Activated naive CD8-positive, alpha-beta T cell treated with anti-CD3 and anti-CD28 coated beads, Interleukin-2, amount 50 U/mL, for 24 hours (primary cell): ENCODE results near the gene TBC1D2.

ENCODE experiments used
- ATAC-seq: fragments of 150-1000 bp; cut with Tn5 transposase; one replicate; pipeline ENCODE4 v1.10.0; 2021
- DNase-seq: peaks from one replicate; pipeline ENCODE4 v3.0.0; 2021
- H3K27ac Mint-ChIP-seq: one replicate; pipeline ENCODE4 v1.8.0; 2021; ENCODE audit warnings: mild to moderate bottlenecking, mixed read lengths
- H3K27me3 Mint-ChIP-seq: one replicate; pipeline ENCODE4 v1.8.0; 2021; ENCODE audit warnings: mixed read lengths
- H3K36me3 Mint-ChIP-seq: one replicate; pipeline ENCODE4 v1.8.0; 2021; ENCODE audit warnings: low read depth, mixed read lengths
- H3K4me1 Mint-ChIP-seq: one replicate; pipeline ENCODE4 v1.8.0; 2021; ENCODE audit warnings: mixed read lengths
- H3K4me3 Mint-ChIP-seq: one replicate; pipeline ENCODE4 v1.8.0; 2021; ENCODE audit warnings: mild to moderate bottlenecking, moderate library complexity, mixed read lengths
- H3K9me3 Mint-ChIP-seq: one replicate; pipeline ENCODE4 v1.8.0; 2021; ENCODE audit warnings: mixed read lengths

The TBC1D2 gene

GRCh38 chr9:98187926-98188325 lies 67.5 kb downstream of the TBC1D2 start:
- Mint-ChIP-seq H3K4me3 (no peak overlapping the region), H3K4me1 (peaks cover 22% of the 10 kb centered on the region), H3K36me3 (no peaks in the 10 kb centered on the region), H3K27ac (no peak overlapping the region), H3K9me3 (no peaks in the 10 kb centered on the region), H3K27me3 (no peaks in the 10 kb centered on the region)
- ATAC-seq, result no peak
- DNase-seq, result no peak

GRCh38 chr9:98186236-98186635 lies 69.2 kb downstream of the TBC1D2 start:
- Mint-ChIP-seq H3K9me3 (no peaks in the 10 kb centered on the region), H3K36me3 (no peaks in the 10 kb centered on the region), H3K4me1 (peaks cover 20% of the 10 kb centered on the region), H3K27ac (no peak overlapping the region), H3K27me3 (no peaks in the 10 kb centered on the region), H3K4me3 (no peak overlapping the region)
- DNase-seq (no peak), ATAC-seq (no peak)

GRCh38 chr9:98185611-98186171 lies 69.8 kb downstream of the TBC1D2 start:
- H3K36me3 Mint-ChIP-seq, result no peaks in the 10 kb centered on the region
- ATAC-seq, result peak; percentile 13
- peaks cover 18% of the 10 kb centered on the region for H3K4me1 Mint-ChIP-seq
- DNase-seq, result no peak
- no peaks in the 10 kb centered on the region for H3K27me3 Mint-ChIP-seq
- no peak overlapping the region for H3K4me3 Mint-ChIP-seq
- H3K9me3 Mint-ChIP-seq, result no peaks in the 10 kb centered on the region
- H3K27ac Mint-ChIP-seq, result no peak overlapping the region

DNA sequence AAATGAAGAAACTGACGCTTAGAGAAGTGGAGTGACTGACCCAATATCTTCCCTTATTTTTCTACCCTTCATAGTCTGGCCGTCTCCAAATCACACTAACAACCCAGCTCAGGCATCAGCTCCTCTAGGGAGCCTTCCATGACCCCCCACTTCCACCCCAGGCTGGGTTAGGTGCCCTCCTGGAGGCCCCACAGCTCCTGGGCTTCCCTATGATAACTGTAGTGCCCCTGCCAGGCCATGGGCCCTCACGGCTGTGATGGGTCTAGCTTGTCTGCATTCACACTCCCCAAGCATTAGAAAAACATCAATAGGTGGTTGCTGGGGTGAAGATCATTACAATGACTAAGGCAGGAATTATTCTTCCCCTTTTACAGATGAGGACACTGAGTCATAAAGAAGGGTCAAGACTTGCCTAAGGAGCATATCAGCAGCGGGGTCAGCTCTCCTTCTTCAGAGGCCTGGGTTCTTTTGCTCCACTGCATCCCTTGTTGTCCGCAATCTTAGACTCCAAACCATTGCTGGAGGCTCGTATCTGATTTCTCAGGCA lies 70.4 kb downstream of the TBC1D2 start:
- ATAC-seq, result no peak
- Mint-ChIP-seq H3K36me3 (no peaks in the 10 kb centered on the region), H3K4me1 (peaks cover 15% of the 10 kb centered on the region), H3K27me3 (no peaks in the 10 kb centered on the region), H3K27ac (no peak overlapping the region), H3K4me3 (no peak overlapping the region), H3K9me3 (no peaks in the 10 kb centered on the region)
- DNase-seq, result no peak

- Mint-ChIP-seq H3K27ac (no peak overlapping the region), H3K9me3 (no peaks in the 10 kb centered on the region), H3K27me3 (no peaks in the 10 kb centered on the region), H3K36me3 (no peaks in the 10 kb centered on the region), H3K4me3 (no peak overlapping the region), H3K4me1 (peaks cover 13% of the 10 kb centered on the region)
- ATAC-seq, result no peak
- DNase-seq, result no peak
Observed at GRCh38 chr9:98184326-98184725, 71.1 kb downstream of the TBC1D2 start.

DNA sequence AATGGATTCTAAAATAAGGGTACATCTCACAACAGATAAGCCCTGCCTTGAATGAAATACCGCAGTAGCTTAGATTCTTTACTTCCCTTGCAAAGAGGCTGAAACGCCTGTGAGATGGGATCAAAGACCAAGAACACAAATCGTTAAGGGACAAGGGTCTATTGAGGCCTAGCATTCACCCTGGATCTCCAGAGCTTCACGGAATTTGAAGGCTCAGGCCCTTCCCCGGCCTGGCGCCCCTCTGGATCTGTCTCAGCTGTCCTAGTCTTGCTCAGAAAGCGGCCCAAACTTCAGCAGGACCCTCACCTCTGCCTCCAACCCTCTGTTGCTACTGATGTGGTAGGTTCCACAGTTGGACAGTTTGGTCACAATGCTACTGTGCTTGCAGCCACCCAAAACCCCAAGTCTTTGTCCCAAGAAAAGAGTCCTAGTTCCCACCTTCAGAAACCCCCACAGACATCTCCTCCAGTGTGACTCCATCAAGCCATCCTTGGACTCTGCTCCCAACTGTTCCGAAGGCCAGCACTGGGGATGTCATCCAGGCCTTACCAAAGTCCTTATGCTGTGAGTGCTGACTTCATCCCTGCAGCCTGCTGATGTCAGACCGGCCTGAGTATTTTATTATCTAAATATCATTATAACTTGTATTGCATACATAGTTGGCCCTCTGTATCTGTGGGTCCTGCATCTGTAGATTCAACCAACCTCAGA lies 72.4 kb downstream of the TBC1D2 start:
- Mint-ChIP-seq H3K9me3 (no peaks in the 10 kb centered on the region), H3K27ac (no peak overlapping the region), H3K4me3 (no peak overlapping the region), H3K36me3 (no peaks in the 10 kb centered on the region), H3K4me1 (peaks cover 7% of the 10 kb centered on the region), H3K27me3 (no peaks in the 10 kb centered on the region)
- DNase-seq (no peak), ATAC-seq (no peak)

DNA sequence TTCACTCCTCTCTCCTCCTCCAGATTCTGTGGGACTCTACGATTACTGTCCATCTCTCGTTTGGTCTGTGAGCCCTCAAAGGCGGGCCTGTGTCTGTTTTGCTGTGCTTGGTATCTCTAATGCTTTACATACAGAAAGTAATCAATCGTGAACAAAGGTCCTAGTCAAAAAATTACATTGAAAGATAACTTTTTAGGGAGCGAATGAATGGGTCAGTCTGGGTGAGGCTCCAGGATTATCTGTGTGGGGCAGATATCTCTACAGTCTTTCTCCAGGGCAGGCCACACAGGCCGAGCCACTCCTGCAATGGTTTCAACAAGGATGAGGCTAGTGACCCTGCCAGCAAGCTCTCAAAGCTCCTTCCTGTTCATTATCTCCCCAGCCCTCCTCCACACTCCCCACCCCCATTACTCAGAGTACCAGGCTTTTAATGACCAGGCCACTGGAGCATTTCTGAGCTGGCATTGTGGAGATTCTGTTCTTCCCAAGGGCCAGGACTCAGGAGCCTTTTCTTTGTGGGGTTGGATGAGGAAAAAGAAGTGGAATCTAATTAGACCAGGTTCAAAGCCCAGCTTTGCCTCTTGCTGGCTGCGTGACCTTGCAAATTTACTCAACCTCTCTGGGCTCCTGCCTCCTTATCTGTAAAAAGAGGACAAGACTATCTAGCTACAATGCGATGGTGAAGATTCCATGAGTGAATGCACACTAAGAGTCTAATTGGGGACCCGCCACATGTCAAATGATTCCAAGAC lies 73.2 kb downstream of the TBC1D2 start:
- Mint-ChIP-seq H3K4me3 (no peak overlapping the region), H3K27me3 (no peaks in the 10 kb centered on the region), H3K36me3 (no peaks in the 10 kb centered on the region), H3K9me3 (no peaks in the 10 kb centered on the region), H3K27ac (no peak overlapping the region), H3K4me1 (peaks cover 7% of the 10 kb centered on the region)
- ATAC-seq, result no peak
- DNase-seq, result no peak

DNA sequence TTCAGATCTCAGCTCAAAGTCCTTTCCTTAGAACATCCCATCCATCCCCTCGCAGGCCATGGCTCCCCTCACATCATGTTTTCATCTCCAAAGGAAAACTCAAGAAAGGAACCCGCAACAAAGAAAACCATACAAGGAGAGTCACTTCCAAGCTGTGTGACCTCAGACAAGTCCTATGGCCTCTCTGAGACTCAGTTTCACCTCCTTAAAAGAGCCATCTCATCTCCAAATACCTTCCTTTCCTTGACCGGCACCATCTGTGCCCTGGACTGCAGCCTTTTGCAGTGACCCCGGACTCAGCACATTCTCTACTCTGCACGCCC lies 73.7 kb downstream of the TBC1D2 start:
- no peak for DNase-seq
- peaks cover 7% of the 10 kb centered on the region for H3K4me1 Mint-ChIP-seq
- ATAC-seq, result no peak
- no peaks in the 10 kb centered on the region for H3K36me3 Mint-ChIP-seq
- no peaks in the 10 kb centered on the region for H3K9me3 Mint-ChIP-seq
- no peak overlapping the region for H3K27ac Mint-ChIP-seq
- H3K27me3 Mint-ChIP-seq, result no peaks in the 10 kb centered on the region
- no peak overlapping the region for H3K4me3 Mint-ChIP-seq

DNA sequence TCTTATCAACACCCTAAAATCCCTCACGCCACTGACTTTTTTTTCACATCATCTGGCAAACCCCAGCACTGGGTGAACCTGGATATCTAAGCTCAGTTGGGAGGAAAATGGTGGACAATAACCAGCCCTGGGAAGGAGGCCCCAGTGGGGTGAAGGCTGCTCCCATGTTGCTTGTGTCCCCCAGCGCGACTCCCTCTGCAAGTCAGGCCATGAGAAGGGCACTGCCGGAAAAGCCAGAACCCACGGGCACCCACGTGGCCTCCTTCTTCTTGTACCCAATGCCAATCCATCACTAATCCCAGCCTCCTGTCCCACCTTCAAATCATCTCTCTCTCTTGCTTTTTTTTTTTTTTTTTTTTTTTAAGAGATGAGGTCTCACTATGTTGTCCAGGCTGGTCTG lies 74.5 kb downstream of the TBC1D2 start:
- H3K9me3 Mint-ChIP-seq, result no peaks in the 10 kb centered on the region
- no peak for ATAC-seq
- peaks cover 7% of the 10 kb centered on the region for H3K4me1 Mint-ChIP-seq
- DNase-seq, result no peak
- H3K27ac Mint-ChIP-seq, result no peak overlapping the region
- no peaks in the 10 kb centered on the region for H3K36me3 Mint-ChIP-seq
- H3K27me3 Mint-ChIP-seq, result no peaks in the 10 kb centered on the region
- H3K4me3 Mint-ChIP-seq, result no peak overlapping the region

- Mint-ChIP-seq H3K9me3 (no peaks in the 10 kb centered on the region), H3K4me3 (no peak overlapping the region), H3K27ac (no peak overlapping the region), H3K27me3 (no peaks in the 10 kb centered on the region), H3K4me1 (peaks cover 7% of the 10 kb centered on the region), H3K36me3 (no peaks in the 10 kb centered on the region)
- ATAC-seq (no peak), DNase-seq (no peak)
Observed at GRCh38 chr9:98178874-98179850, 76.3 kb downstream of the TBC1D2 start.

GRCh38 chr9:98176391-98177259 lies 78.8 kb downstream of the TBC1D2 start:
- no peaks in the 10 kb centered on the region for H3K9me3 Mint-ChIP-seq
- H3K36me3 Mint-ChIP-seq, result no peaks in the 10 kb centered on the region
- no peak overlapping the region for H3K4me3 Mint-ChIP-seq
- no peaks in the 10 kb centered on the region for H3K27me3 Mint-ChIP-seq
- H3K4me1 Mint-ChIP-seq, result peaks cover 8% of the 10 kb centered on the region
- H3K27ac Mint-ChIP-seq, result no peak overlapping the region
- DNase-seq (no peak), ATAC-seq (no peak)

DNA sequence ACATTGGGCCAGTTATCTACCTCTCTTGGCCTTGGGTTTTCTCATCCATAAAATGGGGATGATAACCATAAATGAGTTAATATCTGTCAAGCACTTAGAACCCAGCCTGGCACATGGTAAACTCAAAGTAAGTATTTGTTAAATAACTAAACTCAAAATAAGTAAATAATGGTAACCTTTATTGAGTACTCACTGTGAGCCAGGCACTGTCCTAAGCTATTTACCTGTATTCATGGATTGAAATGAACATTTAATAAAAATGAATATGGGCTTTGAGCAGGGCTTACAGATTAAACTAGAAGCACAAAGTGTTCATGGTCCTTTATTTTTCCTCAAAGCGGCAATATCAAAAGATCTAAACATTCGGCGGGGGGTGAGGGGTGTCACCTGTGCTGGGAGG lies 79.7 kb downstream of the TBC1D2 start:
- H3K9me3 Mint-ChIP-seq, result no peaks in the 10 kb centered on the region
- no peak for ATAC-seq
- peaks cover 10% of the 10 kb centered on the region for H3K4me1 Mint-ChIP-seq
- no peak overlapping the region for H3K4me3 Mint-ChIP-seq
- no peak overlapping the region for H3K27ac Mint-ChIP-seq
- no peaks in the 10 kb centered on the region for H3K36me3 Mint-ChIP-seq
- no peak for DNase-seq
- no peaks in the 10 kb centered on the region for H3K27me3 Mint-ChIP-seq

DNA sequence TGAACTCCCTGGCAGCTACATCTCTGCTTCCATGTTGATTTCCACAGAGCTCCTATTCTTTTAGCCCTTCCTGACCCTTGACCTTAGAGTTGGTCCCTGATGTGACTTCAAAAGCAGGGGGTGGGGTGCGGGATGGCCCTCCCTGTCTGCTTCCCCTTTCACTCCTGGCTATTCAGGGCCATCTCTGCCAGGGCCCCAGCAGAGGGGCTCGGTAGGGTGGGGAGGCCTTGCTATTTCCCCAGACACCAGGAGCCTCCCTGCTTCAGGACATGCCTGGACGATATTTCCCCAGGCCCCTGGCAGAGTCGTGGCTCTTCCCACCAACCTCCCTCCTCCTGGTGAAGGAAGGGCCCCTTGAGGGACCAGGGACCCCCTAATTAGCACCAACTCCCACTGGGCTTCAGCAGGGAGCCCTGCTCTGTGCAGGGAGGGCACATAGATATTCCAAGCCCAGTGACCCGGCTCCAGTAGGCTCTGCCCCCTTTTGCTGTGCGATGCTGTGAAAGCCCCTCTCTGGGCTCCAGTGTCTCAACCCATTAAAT lies 80.3 kb downstream of the TBC1D2 start:
- Mint-ChIP-seq H3K4me1 (peaks cover 13% of the 10 kb centered on the region), H3K9me3 (no peaks in the 10 kb centered on the region), H3K27me3 (no peaks in the 10 kb centered on the region), H3K36me3 (no peaks in the 10 kb centered on the region), H3K27ac (no peak overlapping the region), H3K4me3 (no peak overlapping the region)
- DNase-seq (no peak), ATAC-seq (no peak)
